SU-DHL-6 (cell line): ENCODE results near the gene EEF1E1.

Experiments used
- H2AFZ ChIP-seq: fragments of 200-600 bp; sonication (generic); 2 replicates; pipeline ENCODE4 v1.6.1; 2014; ENCODE audit warnings: low read depth, mild to moderate bottlenecking, moderate library complexity, mixed read lengths, antibody characterized with exemption, low read length; ENCODE audit not compliant: severe bottlenecking
- H3F3A ChIP-seq: fragments of 200-600 bp; shearing (Covaris generic); 2 replicates; pipeline ENCODE4 v1.6.0; 2016; ENCODE audit warnings: antibody characterized with exemption, mild to moderate bottlenecking; ENCODE audit not compliant: insufficient read depth
- H3K27ac ChIP-seq: fragments of 200-600 bp; sonication (generic); 2 replicates; pipeline ENCODE4 v1.5.1; 2016; ENCODE audit warnings: low read depth, mild to moderate bottlenecking, low read length, moderate library complexity, mixed read lengths
- H3K27me3 ChIP-seq: fragments of 200-600 bp; sonication (generic), shearing (Covaris generic); 2 replicates; pipeline ENCODE4 v1.6.0; 2014; ENCODE audit warnings: mild to moderate bottlenecking, low read length
- H3K36me3 ChIP-seq: fragments of 200-600 bp; sonication (generic); 2 replicates; pipeline ENCODE4 v1.6.1; 2014; ENCODE audit warnings: mild to moderate bottlenecking, low read length, mixed read lengths
- H3K4me2 ChIP-seq: fragments of 300-600, 200-600 bp; shearing (Covaris generic), sonication (generic); 2 replicates; pipeline ENCODE4 v1.6.0; 2014; ENCODE audit warnings: low read length, low read depth, mild to moderate bottlenecking; ENCODE audit not compliant: poor library complexity, severe bottlenecking
- H3K4me3 ChIP-seq: fragments of 200-600 bp; sonication (generic); 2 replicates; pipeline ENCODE4 v1.5.1; 2014; ENCODE audit warnings: antibody characterized with exemption, low read length, mild to moderate bottlenecking, mixed read lengths; ENCODE audit not compliant: insufficient read depth, poor library complexity, severe bottlenecking
- H3K79me2 ChIP-seq: fragments of 200-600 bp; sonication (generic); 2 replicates; pipeline ENCODE4 v1.6.1; 2014; ENCODE audit warnings: mild to moderate bottlenecking, low read length, moderate library complexity; ENCODE audit not compliant: insufficient read depth
- H3K9ac ChIP-seq: fragments of 200-600 bp; sonication (generic); 2 replicates; pipeline ENCODE4 v1.7.0; 2014; ENCODE audit warnings: mild to moderate bottlenecking, low read length
- H3K9me2 ChIP-seq: fragments of 200-600 bp; sonication (generic); replicated peaks from 2 replicates; pipeline ENCODE4 v1.6.1; 2014; ENCODE audit warnings: low read length; ENCODE audit not compliant: insufficient read depth
- H3K9me3 ChIP-seq: fragments of 200-600 bp; sonication (generic); 2 replicates; pipeline ENCODE4 v1.6.1; 2014; ENCODE audit warnings: low read length, mixed read lengths; ENCODE audit not compliant: insufficient read depth
- H4K20me1 ChIP-seq: fragments of 200-600 bp; sonication (generic); 2 replicates; pipeline ENCODE4 v1.6.1; 2014; ENCODE audit warnings: low read depth, mild to moderate bottlenecking, antibody characterized with exemption, low read length, moderate library complexity, mixed read lengths
- CTCF ChIP-seq: fragments of 200-600 bp; sonication (generic); IDR thresholded peaks from one replicate; pipeline ENCODE4 v1.5.1; 2017; ENCODE audit warnings: antibody characterized with exemption, mild to moderate bottlenecking, low read length, moderate library complexity; ENCODE audit not compliant: insufficient read depth, poor library complexity, severe bottlenecking
- EZH2phosphoT487 ChIP-seq: fragments of 200-600 bp; sonication (generic), shearing (Covaris generic); conservative IDR thresholded peaks from 2 replicates; pipeline ENCODE4 v1.6.1; 2018; ENCODE audit warnings: mild to moderate bottlenecking, antibody characterized with exemption, low read length, moderate library complexity, mixed read lengths

The EEF1E1 gene

DNA sequence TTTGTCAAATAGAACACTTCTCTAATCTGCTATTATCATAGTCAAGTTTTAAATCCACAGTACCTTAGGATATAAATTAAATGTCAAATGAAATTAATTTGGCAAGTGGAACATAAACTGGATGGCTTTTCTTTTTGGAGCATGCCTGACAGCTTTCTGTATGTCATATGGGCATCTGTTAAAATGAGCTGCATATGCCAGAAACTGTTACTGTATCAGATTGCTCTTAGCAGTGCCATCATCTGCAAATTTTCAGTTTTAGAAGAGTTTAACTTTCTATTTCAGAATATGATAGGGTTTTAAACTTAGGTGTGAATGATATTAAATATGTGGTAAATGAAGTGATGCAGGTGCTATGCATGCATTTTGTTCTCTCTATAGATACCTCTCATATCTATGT lies 3.4 kb upstream of the EEF1E1 start:
- Histone ChIP-seq H3K9me3 (no peaks in the 10 kb centered on the region), H3K27me3 (no peaks in the 10 kb centered on the region), H3K79me2 (peaks cover 15% of the 10 kb centered on the region), H3F3A (no peaks in the 10 kb centered on the region), H3K36me3 (no peaks in the 10 kb centered on the region), H4K20me1 (no peaks in the 10 kb centered on the region), H3K9ac (no peak overlapping the region), H2AFZ (no peak overlapping the region), H3K27ac (no peak overlapping the region), H3K4me3 (no peak overlapping the region), H3K4me2 (no peak overlapping the region), H3K9me2 (no peaks in the 10 kb centered on the region)
- TF ChIP-seq CTCF = no peak

- Histone ChIP-seq H3K27me3 (no peaks in the 10 kb centered on the region), H2AFZ (no peak overlapping the region), H4K20me1 (peaks cover 5% of the 10 kb centered on the region; the same call in 1 of the 2 replicates), H3K4me2 (no peak overlapping the region), H3K9me2 (no peaks in the 10 kb centered on the region), H3K9me3 (no peaks in the 10 kb centered on the region), H3K4me3 (no peak overlapping the region), H3K36me3 (peaks cover 9% of the 10 kb centered on the region), H3K9ac (no peak overlapping the region), H3F3A (0 out of 2 replicates have a peak, but pooled peaks cover 3% of the 10 kb centered on the region), H3K27ac (no peak overlapping the region), H3K79me2 (peaks cover 35% of the 10 kb centered on the region)
- TF ChIP-seq CTCF = no peak
- TF ChIP-seq EZH2phosphoT487 = no peak
Observed at GRCh38 chr6:8103726-8104125, 1.4 kb upstream of the EEF1E1 start.

- H3K79me2 ChIP-seq = peaks cover 68% of the 10 kb centered on the region
- 0 out of 2 replicates have a peak, but pooled peaks cover 3% of the 10 kb centered on the region for H3F3A ChIP-seq
- peaks cover 25% of the 10 kb centered on the region for H4K20me1 ChIP-seq
- H3K27me3 ChIP-seq = no peaks in the 10 kb centered on the region
- H3K9me2 ChIP-seq = no peaks in the 10 kb centered on the region
- H3K36me3 ChIP-seq = peaks cover 34% of the 10 kb centered on the region
- no peak overlapping the region for H2AFZ ChIP-seq
- 0 out of 2 replicates have a peak overlapping the region, but pooled peaks have one; percentile 2 for H3K9ac ChIP-seq
- H3K27ac ChIP-seq = no peak overlapping the region
- H3K9me3 ChIP-seq = no peaks in the 10 kb centered on the region
- peak overlapping the region; percentile 71 for H3K4me2 ChIP-seq
- no peak for TF ChIP-seq EZH2phosphoT487
- TF ChIP-seq CTCF = no peak
- peak overlapping the region; percentile 40 for H3K4me3 ChIP-seq
Observed at GRCh38 chr6:8100159-8100854, 2.0 kb downstream of the EEF1E1 start.
